Neural crest cell (in vitro differentiated cells): Measurements from ENCODE around the gene RRAGB. TPM values are rescaled to one million over a fixed set of nuclear protein-coding genes. Genes with fewer than 3 reads are reported as not detected.
"Not testable (repeated sequence)": the region's sequence is repeated elsewhere in the genome, so short reads cannot be mapped to it uniquely, and the experiment has no call there.

ENCODE experiments used
- DNase-seq: peaks from one replicate; pipeline ENCODE4 v3.0.0; 2021; ENCODE audit warnings: low read depth, mixed read lengths, low spot score
- H3K27ac Mint-ChIP-seq: one replicate; pipeline ENCODE4 v1.8.0; 2021; ENCODE audit warnings: mild to moderate bottlenecking, mixed read lengths; ENCODE audit not compliant: unreplicated experiment
- H3K27me3 Mint-ChIP-seq: 2 replicates; pipeline ENCODE4 v1.8.0; 2021; ENCODE audit warnings: low read depth, mild to moderate bottlenecking, mixed read lengths
- H3K36me3 Mint-ChIP-seq: 2 replicates; pipeline ENCODE4 v1.8.0; 2021; ENCODE audit warnings: low read depth, mild to moderate bottlenecking, mixed read lengths
- H3K4me1 Mint-ChIP-seq: 2 replicates; pipeline ENCODE4 v1.8.0; 2021; ENCODE audit warnings: mixed read lengths
- H3K4me3 Mint-ChIP-seq: one replicate; pipeline ENCODE4 v1.8.0; 2021; ENCODE audit warnings: mild to moderate bottlenecking, mixed read lengths
- H3K9me3 Mint-ChIP-seq: 2 replicates; pipeline ENCODE4 v1.8.0; 2021; ENCODE audit warnings: mixed read lengths
- long read RNA-seq: library from polyadenylated mRNA; unstranded; transcript quantifications from one replicate; pipeline ENCODE4 v2.0.0, GENCODE V29; 2020
- total RNA-seq: library from RNA; stranded (reverse); gene quantifications from 2 replicates; pipeline ENCODE4 v1.2.1, GENCODE V29; 2021
- TF ChIP-seq, protein P1 (sequence below): fragments of 200-600 bp; sonication (generic); conservative IDR thresholded peaks from 2 replicates; pipeline ENCODE4 v1.5.0; 2021; ENCODE audit warnings: antibody characterized with exemption, mild to moderate bottlenecking

The RRAGB gene, protein sequence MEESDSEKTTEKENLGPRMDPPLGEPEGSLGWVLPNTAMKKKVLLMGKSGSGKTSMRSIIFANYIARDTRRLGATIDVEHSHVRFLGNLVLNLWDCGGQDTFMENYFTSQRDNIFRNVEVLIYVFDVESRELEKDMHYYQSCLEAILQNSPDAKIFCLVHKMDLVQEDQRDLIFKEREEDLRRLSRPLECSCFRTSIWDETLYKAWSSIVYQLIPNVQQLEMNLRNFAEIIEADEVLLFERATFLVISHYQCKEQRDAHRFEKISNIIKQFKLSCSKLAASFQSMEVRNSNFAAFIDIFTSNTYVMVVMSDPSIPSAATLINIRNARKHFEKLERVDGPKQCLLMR
- total RNA-seq: 13.9 and 14.6 TPM in 2 replicates
- long read RNA-seq, transcript RRAGB-202 (10 exons, 2,061 nt): major isoform, 27 of 52 reads
- long read RNA-seq, partial matches to known transcripts: 9 of 52 reads
- long read RNA-seq, other reads (novel, unspliced or antisense): 15 of 52 reads

GRCh38 chrX:55717521-55718497 is at the start of gene RRAGB:
TSS of gene RRAGB (plus strand) at chrX:55717749. CDS start at chrX:55718328, 579 bp downstream.
- Mint-ChIP-seq H3K9me3 (peaks cover 7% of the 10 kb centered on the region), H3K4me3 (peak within 1 kb of the TSS; percentile 85), H3K4me1 (peaks cover 11% of the 10 kb centered on the region), H3K36me3 (peaks cover 5% of the 10 kb centered on the region), H3K27ac (peak within 1 kb of the TSS; percentile 54), H3K27me3 (peaks cover under 1% of the 10 kb centered on the region)
- peak; percentile 67 for DNase-seq
- TF ChIP-seq, protein P1, sequence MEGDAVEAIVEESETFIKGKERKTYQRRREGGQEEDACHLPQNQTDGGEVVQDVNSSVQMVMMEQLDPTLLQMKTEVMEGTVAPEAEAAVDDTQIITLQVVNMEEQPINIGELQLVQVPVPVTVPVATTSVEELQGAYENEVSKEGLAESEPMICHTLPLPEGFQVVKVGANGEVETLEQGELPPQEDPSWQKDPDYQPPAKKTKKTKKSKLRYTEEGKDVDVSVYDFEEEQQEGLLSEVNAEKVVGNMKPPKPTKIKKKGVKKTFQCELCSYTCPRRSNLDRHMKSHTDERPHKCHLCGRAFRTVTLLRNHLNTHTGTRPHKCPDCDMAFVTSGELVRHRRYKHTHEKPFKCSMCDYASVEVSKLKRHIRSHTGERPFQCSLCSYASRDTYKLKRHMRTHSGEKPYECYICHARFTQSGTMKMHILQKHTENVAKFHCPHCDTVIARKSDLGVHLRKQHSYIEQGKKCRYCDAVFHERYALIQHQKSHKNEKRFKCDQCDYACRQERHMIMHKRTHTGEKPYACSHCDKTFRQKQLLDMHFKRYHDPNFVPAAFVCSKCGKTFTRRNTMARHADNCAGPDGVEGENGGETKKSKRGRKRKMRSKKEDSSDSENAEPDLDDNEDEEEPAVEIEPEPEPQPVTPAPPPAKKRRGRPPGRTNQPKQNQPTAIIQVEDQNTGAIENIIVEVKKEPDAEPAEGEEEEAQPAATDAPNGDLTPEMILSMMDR: peak; percentile 68

GRCh38 chrX:55668084-55668483 is 49.5 kb upstream of the RRAGB start:
- peaks cover 21% of the 10 kb centered on the region for H3K9me3 Mint-ChIP-seq
- no peaks in the 10 kb centered on the region for H3K27me3 Mint-ChIP-seq
- no peak overlapping the region for H3K4me3 Mint-ChIP-seq
- TF ChIP-seq, protein P1: no peak
- H3K4me1 Mint-ChIP-seq: no peaks in the 10 kb centered on the region
- H3K27ac Mint-ChIP-seq: no peak overlapping the region
- peaks cover 10% of the 10 kb centered on the region for H3K36me3 Mint-ChIP-seq
- no peak for DNase-seq

GRCh38 chrX:55688579-55688978 is 29.0 kb upstream of the RRAGB start:
- H3K27me3 Mint-ChIP-seq, H3K4me3 Mint-ChIP-seq, H3K4me1 Mint-ChIP-seq, H3K27ac Mint-ChIP-seq, DNase-seq: not testable (repeated sequence)
- peaks cover 13% of the 10 kb centered on the region for H3K36me3 Mint-ChIP-seq
- peaks cover 20% of the 10 kb centered on the region for H3K9me3 Mint-ChIP-seq

DNA sequence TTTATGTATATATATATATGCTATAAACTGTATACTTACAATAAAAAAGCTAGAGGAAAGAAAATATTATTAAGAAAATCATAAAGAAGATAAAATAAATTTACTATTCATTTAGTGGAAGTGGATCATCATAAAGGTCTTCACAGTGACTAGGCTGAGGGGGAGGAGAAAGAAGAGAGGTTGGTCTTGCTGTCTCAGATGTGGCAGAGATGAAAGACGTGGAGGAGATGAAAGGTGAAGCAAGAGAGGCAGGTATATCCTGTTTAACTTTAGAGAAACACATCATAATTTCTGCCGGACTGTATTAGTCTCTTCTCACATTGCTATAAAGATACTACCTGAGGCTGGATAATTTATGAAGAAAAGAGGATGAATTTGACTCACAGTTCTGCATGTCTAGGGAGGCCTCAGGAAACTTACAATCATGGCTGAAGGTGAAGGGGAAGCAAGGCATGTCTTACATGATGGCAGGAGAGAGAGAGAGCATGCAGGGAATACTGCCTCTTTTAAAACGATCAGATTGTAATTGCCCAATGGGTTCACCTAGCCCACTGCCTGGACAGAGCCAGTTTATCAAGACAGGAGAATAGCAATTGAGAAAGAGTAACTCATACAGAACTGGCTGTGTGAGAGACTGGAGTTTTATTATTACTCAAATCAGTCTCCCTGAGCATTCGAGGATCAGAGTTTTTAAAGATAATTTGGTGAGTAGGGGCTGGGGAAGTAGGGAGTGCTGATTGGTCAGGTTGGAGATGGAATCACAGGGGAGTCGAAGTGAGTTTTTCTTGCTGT is 22.1 kb upstream of the RRAGB start:
- H3K4me1 Mint-ChIP-seq: no peaks in the 10 kb centered on the region
- peaks cover 12% of the 10 kb centered on the region for H3K9me3 Mint-ChIP-seq
- peaks cover 2% of the 10 kb centered on the region for H3K36me3 Mint-ChIP-seq
- H3K4me3 Mint-ChIP-seq: no peak overlapping the region
- H3K27me3 Mint-ChIP-seq: no peaks in the 10 kb centered on the region
- DNase-seq: no peak
- H3K27ac Mint-ChIP-seq: no peak overlapping the region
- TF ChIP-seq, protein P1: no peak

- TF ChIP-seq, protein P1: no peak
- Mint-ChIP-seq H3K36me3 (peaks cover 2% of the 10 kb centered on the region), H3K27me3 (no peaks in the 10 kb centered on the region), H3K27ac (no peak overlapping the region), H3K4me3 (no peak overlapping the region), H3K9me3 (peaks cover 12% of the 10 kb centered on the region), H3K4me1 (no peaks in the 10 kb centered on the region)
- DNase-seq: no peak
Measured at GRCh38 chrX:55697381-55697780, 20.2 kb upstream of the RRAGB start.
